Smooth muscle cell (in vitro differentiated cells): ENCODE results near the gene C2orf76. TPM values are rescaled to one million over a fixed set of nuclear protein-coding genes. Genes with fewer than 3 reads are reported as not detected.
A peak's percentile ranks its signal among the peaks of the same experiment; 100 is the strongest.

Experiments
- DNase-seq: peaks from one replicate; lab custom pipeline; 2025; ENCODE audit not compliant: unreplicated experiment; lab: John Stamatoyannopoulos, UW
- H2AFZ ChIP-seq: fragments of 200-600 bp; sonication (generic); 2 replicates; pipeline ENCODE4 v1.6.0; 2016; ENCODE audit warnings: antibody characterized with exemption, low read depth, mild to moderate bottlenecking
- H3F3A ChIP-seq: fragments of 200-600 bp; sonication (generic); 2 replicates; pipeline ENCODE4 v1.6.0; 2017; ENCODE audit warnings: antibody characterized with exemption, low read depth
- H3K27ac ChIP-seq: fragments of 200-600 bp; sonication (generic); 2 replicates; pipeline ENCODE4 v1.5.1; 2016; ENCODE audit warnings: low read depth, mild to moderate bottlenecking
- H3K27me3 ChIP-seq: fragments of 200-600 bp; sonication (generic); 2 replicates; pipeline ENCODE4 v1.6.1; 2016; ENCODE audit warnings: low read depth, mild to moderate bottlenecking
- H3K36me3 ChIP-seq: fragments of 200-600 bp; sonication (generic); 2 replicates; pipeline ENCODE4 v1.5.1; 2016; ENCODE audit warnings: low read depth
- H3K4me1 ChIP-seq: fragments of 200-600 bp; sonication (generic); 2 replicates; pipeline ENCODE4 v1.5.1; 2016; ENCODE audit warnings: low read depth
- H3K4me2 ChIP-seq: fragments of 200-600 bp; sonication (generic); 2 replicates; pipeline ENCODE4 v1.6.0; 2016; ENCODE audit warnings: mild to moderate bottlenecking
- H3K4me3 ChIP-seq: fragments of 200-600 bp; sonication (generic); 2 replicates; pipeline ENCODE4 v1.5.1; 2016; ENCODE audit warnings: mild to moderate bottlenecking
- H3K79me2 ChIP-seq: fragments of 200-600 bp; sonication (generic); 2 replicates; pipeline ENCODE4 v1.6.0; 2016; ENCODE audit warnings: low read depth, mild to moderate bottlenecking
- H3K9ac ChIP-seq: fragments of 200-600 bp; sonication (generic); 2 replicates; pipeline ENCODE4 v1.6.0; 2016; ENCODE audit warnings: low read depth
- H3K9me3 ChIP-seq: fragments of 200-600 bp; sonication (generic); replicated peaks from 2 replicates; pipeline ENCODE4 v1.5.1; 2016; ENCODE audit warnings: low read depth
- H4K20me1 ChIP-seq: fragments of 200-600 bp; sonication (generic); 2 replicates; pipeline ENCODE4 v1.6.0; 2016; ENCODE audit warnings: low read depth
- CTCF ChIP-seq: fragments of 200-600 bp; sonication (generic); IDR thresholded peaks from 2 replicates; pipeline ENCODE4 v1.5.1; 2017; ENCODE audit warnings: borderline replicate concordance, mild to moderate bottlenecking, antibody characterized with exemption; ENCODE audit not compliant: insufficient read depth, poor library complexity, severe bottlenecking
- WGBS: methylation state at CpG from one replicate; pipeline ENCODE4 v1.1.7; 2016; ENCODE audit warnings: low lambda C conversion rate; 5-methylcytosine and 5-hydroxymethylcytosine counted together
- polyA plus RNA-seq: library from polyadenylated mRNA; unstranded; fragments of >200 nt; fragmentation: Nextera tagmentation; extraction: Ambion mirVana; gene quantifications from 2 replicates; pipeline ENCODE4 v1.2.1, GENCODE V29; 2016
- total RNA-seq: library from RNA; depleted of rRNA; stranded (reverse); fragments of >200 nt; gene quantifications from 2 replicates; pipeline ENCODE4 v1.2.3, GENCODE V29; 2014

The C2orf76 gene
- total and polyA plus RNA-seq, 2 experiments from 2014 or later: 16.0 to 30.2 TPM

GRCh38 chr2:119265693-119266066 is 101.0 kb downstream of the C2orf76 start:
- H2AFZ ChIP-seq: no peak overlapping the region
- WGBS: 81% methylated on average over 6 of the region's 6 CpGs
- no peak for DNase-seq
- TF ChIP-seq CTCF: no peak
- H4K20me1 ChIP-seq: no peaks in the 10 kb centered on the region
- H3K4me1 ChIP-seq: no peaks in the 10 kb centered on the region
- peaks cover 5% of the 10 kb centered on the region for H3K27me3 ChIP-seq
- H3F3A ChIP-seq: no peaks in the 10 kb centered on the region
- H3K36me3 ChIP-seq: no peaks in the 10 kb centered on the region
- H3K9me3 ChIP-seq: no peaks in the 10 kb centered on the region
- no peak overlapping the region for H3K9ac ChIP-seq
- no peaks in the 10 kb centered on the region for H3K79me2 ChIP-seq
- H3K27ac ChIP-seq: no peak overlapping the region
- H3K4me3 ChIP-seq: no peak overlapping the region
- no peak overlapping the region for H3K4me2 ChIP-seq

GRCh38 chr2:119264781-119265692 is 101.6 kb downstream of the C2orf76 start:
- Histone ChIP-seq H3K27ac (no peak overlapping the region), H3K4me2 (no peak overlapping the region), H3K36me3 (no peaks in the 10 kb centered on the region), H3K4me1 (no peaks in the 10 kb centered on the region), H3K27me3 (no peaks in the 10 kb centered on the region), H3F3A (no peaks in the 10 kb centered on the region), H4K20me1 (no peaks in the 10 kb centered on the region), H3K9ac (no peak overlapping the region), H3K9me3 (no peaks in the 10 kb centered on the region), H3K4me3 (no peak overlapping the region), H3K79me2 (no peaks in the 10 kb centered on the region), H2AFZ (no peak overlapping the region)
- 47% methylated on average over 13 of the region's 13 CpGs for WGBS
- TF ChIP-seq CTCF: peak; percentile 81
- DNase-seq: no peak

DNA sequence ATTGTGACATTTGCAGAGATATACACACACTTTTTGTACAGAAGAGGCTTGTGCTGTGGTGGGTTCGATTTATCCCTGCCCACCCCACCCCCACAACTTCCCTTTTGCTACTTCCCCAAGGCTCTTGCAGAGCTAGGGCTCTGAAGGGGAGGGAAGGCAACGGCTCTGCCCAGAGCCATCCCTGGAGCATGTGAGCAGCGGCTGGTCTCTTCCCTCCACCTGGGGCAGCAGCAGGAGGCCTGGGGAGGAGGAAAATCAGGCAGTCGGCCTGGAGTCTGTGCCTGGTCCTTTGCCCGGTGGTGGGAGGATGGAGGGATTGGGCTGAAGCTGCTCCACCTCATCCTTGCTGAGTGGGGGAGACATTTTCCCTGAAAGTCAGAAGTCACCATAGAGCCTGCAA is 103.0 kb downstream of the C2orf76 start:
- no peaks in the 10 kb centered on the region for H4K20me1 ChIP-seq
- no peaks in the 10 kb centered on the region for H3K4me1 ChIP-seq
- H3K27ac ChIP-seq: no peak overlapping the region
- no peak overlapping the region for H2AFZ ChIP-seq
- H3K4me3 ChIP-seq: no peak overlapping the region
- H3K27me3 ChIP-seq: no peaks in the 10 kb centered on the region
- H3K9ac ChIP-seq: no peak overlapping the region
- no peak overlapping the region for H3K4me2 ChIP-seq
- TF ChIP-seq CTCF: no peak
- H3K9me3 ChIP-seq: no peaks in the 10 kb centered on the region
- no peaks in the 10 kb centered on the region for H3K36me3 ChIP-seq
- WGBS: 75% methylated on average over 5 of the region's 5 CpGs
- no peak for DNase-seq
- no peaks in the 10 kb centered on the region for H3F3A ChIP-seq
- no peaks in the 10 kb centered on the region for H3K79me2 ChIP-seq

DNA sequence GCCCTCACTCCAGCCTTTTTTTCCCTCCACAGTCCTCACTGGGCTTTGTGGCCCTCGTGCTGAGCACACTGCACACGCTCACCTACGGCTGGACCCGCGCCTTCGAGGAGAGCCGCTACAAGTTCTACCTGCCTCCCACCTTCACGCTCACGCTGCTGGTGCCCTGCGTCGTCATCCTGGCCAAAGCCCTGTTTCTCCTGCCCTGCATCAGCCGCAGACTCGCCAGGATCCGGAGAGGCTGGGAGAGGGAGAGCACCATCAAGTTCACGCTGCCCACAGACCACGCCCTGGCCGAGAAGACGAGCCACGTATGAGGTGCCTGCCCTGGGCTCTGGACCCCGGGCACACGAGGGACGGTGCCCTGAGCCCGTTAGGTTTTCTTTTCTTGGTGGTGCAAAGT is 103.6 kb downstream of the C2orf76 start:
- no peaks in the 10 kb centered on the region for H3F3A ChIP-seq
- H3K9me3 ChIP-seq: no peaks in the 10 kb centered on the region
- 94% methylated on average over 23 of the region's 23 CpGs for WGBS
- no peak for TF ChIP-seq CTCF
- no peaks in the 10 kb centered on the region for H3K27me3 ChIP-seq
- H3K27ac ChIP-seq: no peak overlapping the region
- no peak overlapping the region for H3K9ac ChIP-seq
- no peaks in the 10 kb centered on the region for H3K36me3 ChIP-seq
- no peaks in the 10 kb centered on the region for H3K79me2 ChIP-seq
- H4K20me1 ChIP-seq: no peaks in the 10 kb centered on the region
- DNase-seq: no peak
- H3K4me1 ChIP-seq: no peaks in the 10 kb centered on the region
- H2AFZ ChIP-seq: no peak overlapping the region
- H3K4me2 ChIP-seq: no peak overlapping the region
- H3K4me3 ChIP-seq: no peak overlapping the region
